ENCODE data around the gene LZTS3. TPM values are rescaled to one million over a fixed set of nuclear protein-coding genes. Genes with fewer than 3 reads are reported as not detected.
A peak's percentile ranks its signal among the peaks of the same experiment; 100 is the strongest.
"Not testable (repeated sequence)": the region's sequence is repeated elsewhere in the genome, so short reads cannot be mapped to it uniquely, and the experiment has no call there.

LZTS3 gene
- total RNA-seq, 1 experiment from 2014 or later = 2.0 TPM

- DNase-seq (ENCODE audit: low spot score) = no peak
These were observed 37.8 kb downstream of the LZTS3 start for GRCh38 chr20:3135507-3136070.

- no peak for DNase-seq (ENCODE audit: low spot score)
These were observed 39.2 kb downstream of the LZTS3 start for GRCh38 chr20:3134151-3134550.

GRCh38 chr20:3133155-3133554 lies 40.2 kb downstream of the LZTS3 start:
- no peak for DNase-seq (ENCODE audit: low spot score)

- no peak for DNase-seq (ENCODE audit: low spot score)
These were observed 43.2 kb downstream of the LZTS3 start for GRCh38 chr20:3130051-3130600.

- DNase-seq (ENCODE audit: low spot score) = no peak
These were observed 44.3 kb downstream of the LZTS3 start for GRCh38 chr20:3129094-3129493.

GRCh38 chr20:3128275-3128984 lies 44.9 kb downstream of the LZTS3 start:
- no peak for DNase-seq (ENCODE audit: low spot score)

GRCh38 chr20:3126527-3126859 lies 46.9 kb downstream of the LZTS3 start:
- DNase-seq (ENCODE audit: low spot score) = no peak

- not testable (repeated sequence) for DNase-seq (ENCODE audit: low spot score)
These were observed 47.4 kb downstream of the LZTS3 start for GRCh38 chr20:3125776-3126526.

- DNase-seq (ENCODE audit: low spot score) = not testable (repeated sequence)
These were observed 48.4 kb downstream of the LZTS3 start for GRCh38 chr20:3124773-3125560.

GRCh38 chr20:3124163-3124562 lies 49.2 kb downstream of the LZTS3 start:
- not testable (repeated sequence) for DNase-seq (ENCODE audit: low spot score)

- no peak for DNase-seq (ENCODE audit: low spot score)
These were observed 49.8 kb downstream of the LZTS3 start for GRCh38 chr20:3123542-3123941.

GRCh38 chr20:3121955-3122610 lies 51.3 kb downstream of the LZTS3 start:
- no peak for DNase-seq (ENCODE audit: low spot score)

- DNase-seq (ENCODE audit: low spot score) = no peak
These were observed 52.0 kb downstream of the LZTS3 start for GRCh38 chr20:3121271-3121911.

- DNase-seq (ENCODE audit: low spot score) = no peak
These were observed 54.3 kb downstream of the LZTS3 start for GRCh38 chr20:3119044-3119443.

GRCh38 chr20:3117839-3118379 lies 55.4 kb downstream of the LZTS3 start:
- DNase-seq (ENCODE audit: low spot score) = not testable (repeated sequence)

- no peak for DNase-seq (ENCODE audit: low spot score)
These were observed 57.0 kb downstream of the LZTS3 start for GRCh38 chr20:3116341-3116740.

- DNase-seq (ENCODE audit: low spot score) = peak; percentile 41
These were observed 57.9 kb downstream of the LZTS3 start for GRCh38 chr20:3115190-3116107.

All from H4 (cell line).